Measurements from ENCODE around the gene FOXA2. TPM values are rescaled to one million over a fixed set of nuclear protein-coding genes. Genes with fewer than 3 reads are reported as not detected.

Gene FOXA2
- total and polyA plus RNA-seq, 2 of the 13 experiments (the other 11 are each of a cell fraction or from before 2014, with no cell fraction given): 8.8 to 12.2 TPM

GRCh38 chr20:22586645-22587310 is 2.4 kb upstream of the FOXA2 start (continued):
- no peak; the same call in 1 of the 2 replicates for TF ChIP-seq STAT6 (CRISPR knock-in tag; IDR thresholded peaks at IDR 0.05; ENCODE audit: borderline replicate concordance)
- TF ChIP-seq ZNF589 (CRISPR knock-in tag; conservative IDR thresholded peaks at IDR 0.05): no peak
- no peak for TF ChIP-seq ZNF484 (CRISPR knock-in tag; IDR thresholded peaks at IDR 0.05; ENCODE audit: borderline replicate concordance, low read depth)
- TF ChIP-seq THAP9 (CRISPR knock-in tag; IDR thresholded peaks at IDR 0.05; ENCODE audit: borderline replicate concordance): peak; percentile 55; the same call in 1 of the 2 replicates
- no peak; the same call in 1 of the 2 replicates for TF ChIP-seq ZNF639 (CRISPR knock-in tag; conservative IDR thresholded peaks at IDR 0.05)
- no peak for TF ChIP-seq STAT5B (CRISPR knock-in tag; IDR thresholded peaks at IDR 0.05)
- TF ChIP-seq ZNF3 (CRISPR knock-in tag; IDR thresholded peaks at IDR 0.05): no peak
- no peak for TF ChIP-seq AFF4 (CRISPR knock-in tag; IDR thresholded peaks at IDR 0.05)
- TF ChIP-seq NFIB (CRISPR knock-in tag; IDR thresholded peaks at IDR 0.05; ENCODE audit: borderline replicate concordance): no peak
- TF ChIP-seq ZNF563 (CRISPR knock-in tag; IDR thresholded peaks at IDR 0.05): peak; percentile 37; the same call in 1 of the 2 replicates
- TF ChIP-seq HDAC1 (CRISPR knock-in tag; IDR thresholded peaks at IDR 0.05): peak; percentile 88; the same call in 1 of the 2 replicates
- TF ChIP-seq MED8 (CRISPR knock-in tag; IDR thresholded peaks at IDR 0.05; ENCODE audit: insufficient replicate concordance): no peak
- TF ChIP-seq HBP1 (CRISPR knock-in tag; IDR thresholded peaks at IDR 0.05; ENCODE audit: low read depth): no peak
- no peak for TF ChIP-seq MATR3 (CRISPR knock-in tag; IDR thresholded peaks at IDR 0.05)
- TF ChIP-seq ATF4 (CRISPR knock-in tag; IDR thresholded peaks at IDR 0.05): no peak
